GM19238 (cell line): ENCODE data around the gene ANKRD7.

Experiments
- DNase-seq: peaks from one replicate; pipeline ENCODE4 v3.0.0; 2011; ENCODE audit warnings: low spot score; ENCODE audit not compliant: insufficient read length

Gene ANKRD7, protein sequence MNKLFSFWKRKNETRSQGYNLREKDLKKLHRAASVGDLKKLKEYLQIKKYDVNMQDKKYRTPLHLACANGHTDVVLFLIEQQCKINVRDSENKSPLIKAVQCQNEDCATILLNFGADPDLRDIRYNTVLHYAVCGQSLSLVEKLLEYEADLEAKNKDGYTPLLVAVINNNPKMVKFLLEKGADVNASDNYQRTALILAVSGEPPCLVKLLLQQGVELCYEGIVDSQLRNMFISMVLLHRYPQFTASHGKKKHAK

DNA sequence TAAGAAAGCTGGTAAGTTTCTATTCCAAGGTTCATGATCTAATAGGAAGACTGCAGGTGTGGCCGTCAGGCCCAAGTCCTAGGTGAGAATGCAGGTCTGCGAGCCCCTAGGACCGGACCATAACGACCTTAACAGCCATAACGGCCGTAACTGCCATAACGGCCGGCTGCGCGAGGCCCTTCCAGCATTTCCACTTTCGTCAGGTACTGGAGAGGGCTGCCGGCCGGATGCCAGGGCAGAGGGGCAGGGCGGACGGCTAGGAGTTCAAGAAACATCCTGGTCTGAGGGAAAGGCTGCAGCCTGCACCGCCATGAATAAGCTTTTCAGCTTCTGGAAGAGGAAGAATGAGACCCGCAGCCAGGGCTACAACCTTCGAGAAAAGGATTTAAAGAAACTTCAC lies at the start of gene ANKRD7:
TSS of gene ANKRD7 (plus strand) at position 184 of the 400 bp plus-strand sequence. CDS start at position 311, 127 bp downstream.
- no peak for DNase-seq

DNA sequence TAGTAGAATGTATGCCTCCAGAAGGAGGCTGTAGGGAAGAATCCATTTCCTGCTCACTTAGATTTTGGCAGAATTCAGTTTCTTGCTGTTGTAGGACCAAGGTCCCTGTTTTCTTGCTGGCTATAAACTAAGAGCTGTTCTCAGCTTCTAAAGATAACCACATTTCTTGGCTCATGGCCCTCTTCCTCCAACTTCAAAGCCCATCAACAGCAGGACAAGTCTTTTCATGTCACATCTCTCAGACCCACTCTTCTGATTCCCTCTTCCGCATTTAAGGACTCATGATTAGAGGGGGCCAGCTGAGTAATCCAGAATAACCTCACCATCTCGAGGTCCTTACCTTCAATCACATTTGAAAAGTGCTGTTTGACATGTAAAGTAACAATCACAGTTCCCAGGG lies 48.8 kb upstream of the ANKRD7 start:
- DNase-seq: no peak

DNA sequence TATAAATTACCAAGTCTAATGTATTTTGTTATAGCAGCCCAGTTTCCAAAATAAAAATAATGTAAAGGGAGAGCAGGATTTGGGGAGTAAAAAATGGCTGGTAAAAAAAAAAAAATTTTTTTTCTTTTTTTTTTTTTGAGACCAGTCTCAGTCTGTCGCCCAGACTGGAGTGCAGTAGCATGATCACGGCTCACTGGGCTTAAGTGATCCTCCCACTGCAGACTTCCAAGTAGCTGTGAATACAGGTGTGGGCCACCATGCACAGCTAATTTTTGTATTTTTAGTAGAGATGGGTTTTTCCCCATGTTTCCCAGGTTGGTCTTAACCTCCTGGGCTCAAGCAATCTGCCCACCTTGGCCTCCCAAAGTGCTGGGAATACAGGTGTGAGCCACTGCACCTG lies 45.3 kb upstream of the ANKRD7 start:
- DNase-seq: no peak

DNA sequence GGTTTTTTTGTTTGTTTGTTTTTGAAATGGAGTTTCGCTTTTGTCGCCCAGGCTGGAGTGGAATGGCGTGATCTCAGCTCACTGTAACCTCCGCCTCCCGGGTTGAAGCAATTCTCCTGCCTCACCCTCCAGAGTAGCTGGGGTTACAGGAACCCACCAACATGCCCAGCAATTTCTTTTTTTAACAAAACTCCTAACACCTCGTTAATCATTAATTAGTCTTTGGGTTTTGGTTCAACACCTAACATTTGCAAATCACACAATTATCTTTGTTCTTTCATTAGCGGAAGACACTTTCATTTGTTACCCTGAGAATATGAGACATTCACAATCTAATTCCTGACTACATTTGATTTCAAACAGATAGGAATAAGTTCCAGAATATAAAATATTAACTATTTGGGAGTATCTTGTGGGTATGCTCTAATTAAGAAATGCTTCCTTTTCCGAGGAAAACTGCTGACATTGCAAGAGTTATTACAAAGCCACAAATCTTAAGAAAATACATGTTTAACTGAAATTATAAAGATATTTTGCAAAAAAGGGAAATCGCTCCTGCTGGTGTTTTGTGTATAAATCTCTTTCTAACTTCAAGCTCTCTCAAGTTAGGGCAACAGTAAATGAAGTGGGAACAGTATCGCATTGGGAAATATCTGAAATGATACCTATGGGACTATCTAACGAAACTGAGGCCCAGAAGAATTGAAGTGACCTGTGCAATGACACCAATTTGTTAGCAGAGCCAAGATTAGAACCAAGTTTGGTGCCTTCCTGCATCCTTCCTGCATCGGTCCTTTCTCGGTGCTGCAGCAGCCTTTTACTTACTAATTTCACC lies 41.7 kb upstream of the ANKRD7 start:
- DNase-seq: no peak

DNA sequence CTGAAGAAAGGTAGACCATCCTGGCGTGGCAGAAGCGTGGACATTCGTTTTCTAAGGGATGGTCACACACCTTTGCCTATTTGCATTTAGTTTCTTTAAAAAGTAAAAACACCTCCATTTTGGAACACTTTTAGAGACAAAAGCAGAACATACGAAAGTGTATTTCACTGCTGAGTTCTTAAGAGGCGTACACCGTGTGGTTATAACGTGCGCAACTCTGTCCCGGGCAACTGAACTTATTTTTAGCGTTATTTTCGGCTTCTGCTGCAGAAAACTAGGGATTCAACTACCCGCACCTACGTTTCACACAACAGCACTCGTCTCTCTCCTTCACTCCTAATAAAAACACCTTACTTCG lies 41.1 kb upstream of the ANKRD7 start:
- DNase-seq: no peak

DNA sequence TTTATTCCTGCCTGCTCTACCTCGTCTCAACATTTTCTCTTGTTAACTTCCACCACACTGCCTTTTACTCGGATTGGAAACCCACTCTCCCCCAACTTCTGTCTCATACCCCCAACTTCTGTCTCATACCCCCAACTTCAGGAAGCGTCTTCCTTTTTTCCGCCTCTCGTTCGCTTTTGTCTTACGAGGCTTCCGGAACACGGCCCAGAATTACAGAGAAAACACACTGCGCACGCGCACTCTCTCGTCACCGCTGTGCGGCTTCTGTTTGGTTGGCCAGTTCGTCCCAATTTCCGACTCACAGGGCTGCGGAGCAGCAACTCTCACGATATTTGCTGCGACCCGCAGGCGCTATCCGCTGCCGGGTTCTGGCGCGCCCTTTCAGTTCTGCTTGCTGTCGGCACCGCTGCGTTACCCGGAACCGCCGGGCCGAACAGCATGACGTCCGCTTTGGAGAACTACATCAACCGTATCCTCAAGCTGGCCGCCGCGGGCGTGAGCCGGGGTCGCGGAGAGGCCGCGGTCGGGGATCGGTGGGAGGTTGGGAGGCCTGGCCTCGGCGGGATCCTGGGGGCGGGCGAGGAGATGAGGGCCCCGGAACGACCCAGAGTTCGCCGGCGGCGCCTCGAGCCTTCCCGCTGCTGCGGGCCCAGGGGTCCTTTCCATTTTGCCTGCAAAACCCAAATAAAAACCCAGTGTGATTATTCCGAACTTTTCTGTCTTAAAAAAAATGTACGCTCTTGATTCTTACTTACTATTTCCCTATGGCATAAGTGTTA lies 40.5 kb upstream of the ANKRD7 start, which contains the start of gene LSM8:
TSS of gene LSM8 (plus strand) at position 379 of the 779 bp plus-strand sequence. CDS start at position 439, 60 bp downstream.
- peak; percentile 70 for DNase-seq

DNA sequence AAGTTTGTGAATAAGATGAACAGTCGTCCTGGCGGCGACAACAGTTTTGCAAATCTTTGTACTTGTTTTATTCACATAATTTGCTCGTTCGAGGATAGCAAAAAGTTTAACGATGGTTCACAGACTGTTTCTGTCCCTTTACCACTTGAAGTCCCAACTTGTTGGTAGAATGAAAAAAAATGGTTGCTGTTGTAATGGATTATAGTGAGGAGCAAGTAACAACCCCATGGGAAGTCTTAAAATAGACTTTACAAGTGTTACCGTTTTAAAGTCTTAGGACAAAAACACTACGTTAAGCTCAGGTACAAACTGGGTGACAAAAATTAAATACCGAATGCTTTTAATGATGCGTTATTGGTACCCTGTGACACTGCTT lies 40.0 kb upstream of the ANKRD7 start:
- no peak for DNase-seq

DNA sequence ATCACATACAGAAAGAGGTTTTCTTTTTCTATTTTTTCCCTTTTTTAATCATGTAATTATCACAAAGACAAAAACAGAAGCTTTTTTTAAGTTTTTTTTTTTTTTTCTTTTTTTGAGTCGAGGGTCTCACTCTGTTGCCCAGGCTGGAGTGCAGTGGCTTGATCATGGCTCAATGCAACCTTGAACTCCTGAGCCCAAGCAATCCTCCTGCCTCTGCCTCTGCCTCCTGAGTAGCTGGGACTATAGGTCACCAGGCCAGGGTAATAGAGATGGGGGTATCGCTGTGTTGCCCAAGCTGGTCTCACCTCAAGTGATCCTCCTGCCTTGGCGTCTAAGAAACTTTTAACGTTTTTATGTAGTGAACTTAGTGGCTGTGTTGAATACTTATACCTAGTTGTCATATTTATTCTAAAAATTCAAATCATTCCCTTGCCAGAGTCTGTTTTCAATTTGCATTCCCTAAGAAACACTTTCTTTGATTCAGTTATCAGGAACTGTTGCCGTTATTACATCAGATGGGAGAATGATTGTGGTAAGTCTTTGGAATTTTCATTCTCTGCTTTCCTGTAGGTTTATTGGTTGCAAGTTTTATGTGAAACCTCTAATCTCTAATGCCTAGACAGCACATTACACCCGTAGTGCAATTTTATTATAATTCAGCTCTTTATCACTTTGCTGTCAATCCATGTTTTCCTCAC lies 39.2 kb upstream of the ANKRD7 start:
- no peak for DNase-seq

DNA sequence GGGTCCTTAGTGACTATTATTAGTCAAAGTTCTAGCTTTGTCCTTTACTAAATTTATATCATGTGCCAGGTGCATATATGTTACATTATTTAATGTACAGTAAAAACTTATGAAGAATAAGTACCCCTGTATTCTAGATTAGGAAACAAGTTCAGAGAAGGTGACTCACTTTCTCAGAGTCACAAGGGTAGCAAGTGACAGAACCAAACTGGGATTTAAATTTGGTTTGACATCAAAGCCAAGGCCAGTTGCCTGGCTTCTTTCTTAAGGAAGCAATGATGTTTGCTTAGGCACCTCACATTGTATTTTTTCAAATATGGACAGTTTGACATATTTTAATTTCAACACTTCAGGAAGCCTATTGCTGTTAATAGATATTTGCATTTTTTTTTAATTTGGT lies 38.0 kb upstream of the ANKRD7 start:
- DNase-seq: no peak

DNA sequence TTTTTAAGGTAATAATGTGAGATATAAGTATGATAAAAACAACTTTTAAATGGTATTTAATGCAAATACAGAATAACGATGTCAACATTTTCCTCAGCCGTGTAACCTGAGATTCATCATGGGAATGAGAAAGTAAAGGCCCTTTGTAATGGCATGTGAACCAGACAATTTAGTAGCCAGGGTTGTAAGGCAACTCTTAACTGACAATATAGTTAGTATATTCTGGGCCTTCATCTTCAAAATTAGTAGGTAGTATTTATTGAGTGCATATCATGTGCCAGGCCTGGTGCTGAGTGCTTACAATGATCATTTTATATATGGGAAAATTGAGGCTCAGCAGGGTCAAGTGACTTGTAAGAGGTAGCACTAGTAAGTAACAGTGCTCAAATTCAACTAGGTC lies 29.9 kb upstream of the ANKRD7 start:
- no peak for DNase-seq

DNA sequence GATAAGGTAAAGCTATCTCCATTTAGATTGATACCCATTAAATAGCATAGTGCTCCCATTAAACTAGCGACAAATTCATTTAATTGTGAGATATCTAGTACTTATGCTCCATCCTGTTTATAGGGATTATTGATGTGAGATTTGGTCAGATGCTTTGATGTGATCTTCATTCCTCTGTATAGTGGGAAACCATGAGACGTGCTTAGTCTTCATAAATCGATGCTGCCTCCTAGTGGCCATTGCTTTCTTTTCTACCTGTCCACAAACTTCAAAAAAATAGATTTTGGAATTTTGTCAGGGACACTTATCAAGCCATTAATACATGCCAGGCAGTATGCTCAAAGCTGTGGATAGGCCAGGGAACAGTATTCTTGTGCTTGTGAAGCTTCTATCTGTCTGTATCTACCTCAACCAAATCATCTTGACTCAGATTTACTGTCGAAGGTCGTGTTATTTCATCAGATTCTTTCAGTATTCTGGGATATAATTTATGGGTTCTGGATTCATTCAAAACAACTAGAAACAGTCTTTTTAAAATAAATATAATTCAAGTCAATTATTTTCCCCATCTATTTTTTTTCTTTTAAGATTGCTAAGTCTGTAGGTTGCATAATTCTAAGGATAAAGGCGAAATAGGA lies 28.5 kb upstream of the ANKRD7 start:
- no peak for DNase-seq

DNA sequence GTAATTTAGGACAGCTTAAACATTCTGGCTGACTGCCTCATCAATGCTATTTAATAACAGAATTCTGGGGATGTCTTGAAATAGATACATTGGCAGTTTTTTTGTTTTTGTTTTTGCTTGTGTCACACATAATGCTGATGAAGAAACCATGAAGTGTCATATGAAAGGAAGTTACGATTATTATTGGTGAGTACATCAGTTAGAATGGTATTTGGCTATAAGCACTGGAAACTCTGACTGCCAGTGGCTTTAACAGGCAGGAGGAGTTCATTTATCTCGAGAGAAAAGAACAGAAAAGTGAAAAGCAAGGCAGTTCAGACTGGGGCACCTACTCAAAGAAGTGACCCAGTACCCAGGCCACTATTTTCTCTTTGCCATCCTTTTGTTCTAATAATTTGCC lies 22.4 kb upstream of the ANKRD7 start:
- DNase-seq: no peak

DNA sequence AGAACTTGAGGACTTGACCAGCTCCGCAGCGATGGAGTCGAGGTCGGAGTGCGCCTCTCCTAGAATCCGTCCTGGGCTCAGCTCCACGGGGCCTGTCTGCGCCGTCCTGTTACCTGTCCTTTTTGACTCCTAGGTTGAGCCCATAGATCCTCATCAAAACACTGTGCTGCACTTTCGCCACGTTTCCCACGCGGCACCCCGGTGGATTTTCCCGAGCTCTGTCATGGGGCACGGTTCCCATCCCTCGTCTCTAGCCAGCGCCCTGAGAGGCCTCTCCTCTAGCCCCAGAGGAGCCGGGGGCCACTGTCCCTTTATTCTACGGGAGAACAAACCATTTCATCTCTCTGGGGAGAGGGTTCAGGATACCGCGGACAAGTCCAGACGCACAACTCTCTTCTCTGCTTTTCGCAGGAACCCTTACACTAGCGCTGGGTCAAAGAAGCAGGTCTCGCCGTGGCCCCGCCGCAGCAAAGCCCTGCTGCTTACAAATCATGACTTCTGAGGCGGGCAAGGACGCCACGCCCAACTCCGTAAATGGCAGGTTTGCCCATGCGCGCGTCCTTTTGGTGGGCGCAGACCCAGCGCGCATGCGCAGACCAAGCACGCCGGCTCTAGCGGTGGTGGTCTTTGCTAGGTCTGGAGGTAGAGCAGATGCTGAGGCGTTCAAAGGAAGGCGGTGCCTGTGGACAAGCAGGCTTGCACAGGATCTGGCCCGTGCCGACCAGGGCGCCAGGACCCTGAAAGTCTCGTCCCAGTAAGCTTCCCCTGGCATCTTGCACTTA lies 10.3 kb upstream of the ANKRD7 start:
- DNase-seq: peak; percentile 66

DNA sequence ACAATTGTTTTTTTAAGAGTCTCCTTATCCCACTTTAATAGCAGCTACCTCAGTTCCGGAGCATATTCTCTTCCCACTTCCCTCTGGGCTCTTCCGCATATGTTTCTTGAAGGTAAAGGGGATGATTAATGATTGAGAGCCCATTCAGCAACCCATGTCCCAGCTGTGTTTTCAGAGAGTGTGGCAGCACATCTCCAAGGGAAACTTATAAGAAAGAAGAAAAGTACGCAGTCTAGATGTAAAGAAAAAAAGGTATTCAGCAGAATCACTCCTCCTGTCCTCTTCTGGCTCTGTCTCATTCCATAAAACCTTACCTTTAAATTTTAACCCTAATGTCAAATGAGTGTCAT lies 9.7 kb upstream of the ANKRD7 start:
- no peak for DNase-seq

DNA sequence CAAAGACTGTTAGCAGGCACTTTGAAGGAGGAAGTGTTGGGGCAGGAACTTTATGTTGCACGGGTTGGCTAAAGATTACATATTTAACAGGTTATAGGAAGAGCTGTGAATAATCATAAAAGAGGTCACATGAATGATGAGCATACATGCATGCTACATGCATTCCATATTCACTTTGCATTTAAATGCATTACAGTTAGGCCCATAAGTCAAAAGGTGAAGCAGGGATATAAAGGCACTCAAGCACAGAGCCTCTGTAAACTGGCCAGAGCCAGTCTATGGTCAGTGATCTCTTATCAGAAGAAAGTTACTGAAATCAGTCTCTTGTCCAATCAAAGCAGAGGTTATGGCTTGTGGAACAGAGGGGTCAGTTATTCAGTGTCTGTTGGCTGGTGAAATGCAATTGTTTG lies 7.3 kb upstream of the ANKRD7 start:
- no peak for DNase-seq

DNA sequence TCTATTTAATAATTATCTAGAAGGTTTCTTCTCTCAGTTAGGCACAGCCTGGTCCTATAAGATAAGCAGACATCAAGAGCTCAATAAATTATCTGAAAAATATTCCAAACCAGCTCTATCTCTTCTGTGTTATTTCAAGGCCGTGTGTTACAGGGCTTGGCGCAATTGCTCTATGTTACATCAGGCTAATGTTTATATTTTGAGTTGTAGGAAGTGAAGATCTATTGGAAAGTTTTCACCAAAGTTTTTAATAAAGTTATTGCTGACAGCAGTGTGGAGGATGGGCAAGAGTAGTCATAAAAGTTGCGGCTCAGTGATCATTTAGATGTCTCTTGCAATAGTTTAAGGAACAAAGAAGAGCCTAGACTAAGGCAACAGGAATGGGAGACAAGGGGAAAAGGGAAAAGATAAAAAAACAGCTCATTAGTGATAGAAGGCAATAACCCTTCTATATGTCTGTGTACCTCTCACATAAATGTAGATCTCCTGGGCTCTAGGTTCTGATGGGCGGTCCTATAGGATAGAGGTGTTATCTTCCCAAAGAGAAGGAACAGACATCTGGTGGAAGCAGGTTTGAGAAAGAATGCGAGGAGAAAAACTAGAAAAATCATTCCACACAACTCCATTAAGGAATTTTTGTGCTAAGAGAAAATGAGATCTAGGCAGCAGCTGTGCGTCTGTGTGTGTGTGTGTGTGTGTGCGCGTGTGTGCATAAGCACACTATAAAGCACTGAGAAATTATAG lies 5.9 kb upstream of the ANKRD7 start:
- no peak for DNase-seq

DNA sequence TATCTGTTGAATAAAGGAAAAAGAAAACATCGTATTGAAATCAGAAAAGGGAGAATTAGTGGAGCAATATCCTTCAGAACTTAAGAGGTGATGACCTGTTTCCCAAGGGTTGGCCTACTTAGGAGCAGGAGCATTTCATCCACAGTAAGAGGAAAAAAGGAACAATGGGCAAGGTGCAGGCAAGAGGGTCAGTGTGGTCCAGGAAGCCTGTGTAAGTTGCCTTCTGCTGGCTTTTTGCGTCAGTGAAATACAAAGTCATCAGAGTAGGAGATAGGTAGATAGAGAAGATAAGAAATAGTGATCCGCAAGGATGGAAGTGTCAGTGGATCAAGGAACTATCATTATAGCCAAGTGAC lies 5.4 kb upstream of the ANKRD7 start:
- no peak for DNase-seq

DNA sequence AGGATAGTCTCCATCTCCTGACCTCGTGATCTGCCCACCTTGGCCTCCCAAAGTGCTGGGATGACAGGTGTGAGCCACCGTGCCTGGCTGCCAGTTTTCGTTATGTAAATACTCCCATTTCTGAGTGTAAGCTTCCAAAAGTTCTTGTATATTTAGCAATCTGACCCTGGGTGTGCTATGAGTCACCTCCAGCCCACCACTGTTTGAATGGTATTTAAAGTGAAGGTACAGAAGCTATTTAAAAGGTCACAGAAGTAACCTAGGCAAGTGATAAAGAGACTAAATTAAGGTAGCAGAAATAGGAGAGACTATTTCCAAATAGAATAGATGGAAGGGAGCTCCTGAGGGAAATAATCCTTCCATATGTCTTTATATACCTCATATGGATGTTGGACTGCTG lies 3.9 kb upstream of the ANKRD7 start:
- DNase-seq: no peak

DNA sequence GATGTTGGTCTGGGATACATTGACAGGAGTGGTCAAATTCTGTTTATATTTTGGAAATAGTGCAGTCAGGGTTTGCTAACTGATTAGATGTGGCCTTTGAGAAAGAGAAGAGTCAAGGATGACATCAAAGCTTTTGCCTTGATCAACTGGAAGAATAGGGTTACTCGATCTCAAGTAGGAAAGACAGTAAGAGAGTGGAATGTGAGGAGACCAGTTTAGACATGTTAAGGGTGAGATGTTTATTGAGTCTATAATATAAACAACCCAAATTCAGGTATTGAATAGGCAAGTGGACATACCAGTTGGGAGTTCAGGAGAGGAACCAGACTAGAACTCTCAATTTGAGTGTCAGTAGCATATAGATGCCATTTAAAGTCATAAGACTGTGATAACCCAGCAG lies 1.9 kb upstream of the ANKRD7 start:
- DNase-seq: no peak

DNA sequence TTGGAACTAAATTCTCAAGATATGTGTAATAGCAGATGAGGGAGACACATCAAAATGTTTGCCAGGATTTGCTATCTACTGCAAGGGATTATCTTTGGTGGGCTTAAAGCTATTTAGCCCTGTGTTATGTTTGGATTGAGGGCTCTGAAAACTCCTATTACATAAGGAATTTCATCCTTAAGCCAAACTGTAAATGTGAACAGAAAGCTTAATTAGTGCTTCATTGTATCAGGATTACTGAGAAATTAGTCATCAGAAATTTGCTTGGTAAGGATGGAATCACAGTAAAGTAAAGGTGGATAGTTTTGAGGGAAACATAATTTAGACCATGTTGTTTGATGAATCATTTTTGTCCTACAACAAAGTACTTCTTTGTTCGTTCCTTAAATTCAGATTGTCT lies 8.3 kb downstream of the ANKRD7 start:
- DNase-seq: no peak
